Stimulated activated CD8-positive, alpha-beta memory T cell treated with anti-CD3 and anti-CD28 coated beads, Interleukin-15, amount 100 ng/mL, for 48 hours (primary cell): ENCODE results near the gene CCDC171.
"Not testable (repeated sequence)": the region's sequence is repeated elsewhere in the genome, so short reads cannot be mapped to it uniquely, and the experiment has no call there.

Source experiments
- DNase-seq, 2 donors: peaks; one replicate each; pipeline ENCODE4 v3.0.0-alpha.2; 2020; ENCODE audit warnings: low read depth in 2 of 2

Gene CCDC171

GRCh38 chr9:15553528-15553898, 670 bp downstream of the CCDC171 start:
- no peak for DNase-seq

GRCh38 chr9:15570769-15571168, 17.9 kb downstream of the CCDC171 start:
- DNase-seq: no peak

GRCh38 chr9:15572200-15572770, 19.4 kb downstream of the CCDC171 start:
- DNase-seq: no peak

GRCh38 chr9:15576350-15577050, 23.7 kb downstream of the CCDC171 start:
- no peak for DNase-seq

- DNase-seq: no peak
Measured at GRCh38 chr9:15578714-15579113, 25.9 kb downstream of the CCDC171 start.

- DNase-seq: no peak
Measured at GRCh38 chr9:15584379-15584778, 31.5 kb downstream of the CCDC171 start.

- DNase-seq: no peak
Measured at GRCh38 chr9:15592317-15592716, 39.5 kb downstream of the CCDC171 start.

GRCh38 chr9:15592940-15593339, 40.1 kb downstream of the CCDC171 start:
- not testable (repeated sequence) for DNase-seq

- DNase-seq: not testable (repeated sequence)
Measured at GRCh38 chr9:15600666-15601330, 48.0 kb downstream of the CCDC171 start.

- DNase-seq: no peak
Measured at GRCh38 chr9:15606643-15607472, 54.0 kb downstream of the CCDC171 start.

- no peak for DNase-seq
Measured at GRCh38 chr9:15612962-15613361, 60.1 kb downstream of the CCDC171 start.

- no peak for DNase-seq
Measured at GRCh38 chr9:15617782-15618181, 64.9 kb downstream of the CCDC171 start.

GRCh38 chr9:15618540-15619331, 65.9 kb downstream of the CCDC171 start:
- no peak for DNase-seq

- DNase-seq: no peak
Measured at GRCh38 chr9:15622318-15622971, 69.6 kb downstream of the CCDC171 start.

- DNase-seq: no peak
Measured at GRCh38 chr9:15635752-15636151, 82.9 kb downstream of the CCDC171 start.

- no peak for DNase-seq
Measured at GRCh38 chr9:15640121-15640520, 87.3 kb downstream of the CCDC171 start.

GRCh38 chr9:15641291-15641690, 88.4 kb downstream of the CCDC171 start:
- DNase-seq: no peak

GRCh38 chr9:15642369-15642962, 89.6 kb downstream of the CCDC171 start:
- DNase-seq: no peak

GRCh38 chr9:15670246-15670645, 117.4 kb downstream of the CCDC171 start:
- no peak for DNase-seq

GRCh38 chr9:15670894-15671293, 118.1 kb downstream of the CCDC171 start:
- DNase-seq: no peak

- DNase-seq: no peak
Measured at GRCh38 chr9:15693701-15694100, 140.9 kb downstream of the CCDC171 start.
